DMS 273 (cell line): ENCODE measurements around the gene C4orf51.

ENCODE experiments used
- DNase-seq: peaks from one replicate; lab custom pipeline; 2025; ENCODE audit not compliant: unreplicated experiment; lab: John Stamatoyannopoulos, UW

The C4orf51 gene

DNA sequence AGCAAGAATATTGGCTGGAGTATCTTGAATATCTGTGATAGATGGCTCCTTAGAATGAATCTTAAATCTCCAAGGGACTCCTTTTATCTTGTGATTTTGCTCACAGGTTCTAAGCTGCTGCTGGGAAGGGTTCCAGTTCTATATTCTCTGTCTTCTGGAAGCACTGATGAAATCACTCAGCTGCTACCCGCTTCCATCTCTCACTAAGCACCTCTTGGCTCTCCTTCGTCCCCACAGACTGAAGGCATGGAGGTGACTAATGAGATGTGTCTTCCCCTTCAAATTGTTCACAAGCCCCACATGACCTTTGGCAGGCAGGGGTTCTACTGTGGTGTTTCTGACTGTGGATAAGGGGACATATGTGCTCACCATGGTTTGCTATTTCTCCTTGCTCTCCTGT lies 75.9 kb downstream of the C4orf51 start:
- DNase-seq: no peak

DNA sequence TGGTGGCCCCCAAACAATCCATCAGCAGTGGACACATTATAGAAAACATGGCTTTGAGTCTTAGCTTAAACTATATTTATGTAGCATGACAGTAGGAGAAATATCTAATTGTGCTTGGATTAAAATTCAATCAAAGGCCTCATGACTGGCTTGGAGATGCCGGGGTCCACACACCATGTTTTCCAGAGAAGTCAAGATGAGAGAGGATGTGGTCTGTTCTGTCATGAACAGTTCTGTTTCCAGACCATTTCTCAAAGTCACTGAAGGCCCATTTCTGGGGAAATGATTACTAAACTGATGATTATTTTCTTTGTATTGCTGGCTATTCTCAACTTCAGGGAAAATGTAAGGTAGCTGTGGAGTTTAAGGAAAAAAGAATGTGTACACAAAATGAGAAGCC lies 76.3 kb downstream of the C4orf51 start:
- DNase-seq: no peak

DNA sequence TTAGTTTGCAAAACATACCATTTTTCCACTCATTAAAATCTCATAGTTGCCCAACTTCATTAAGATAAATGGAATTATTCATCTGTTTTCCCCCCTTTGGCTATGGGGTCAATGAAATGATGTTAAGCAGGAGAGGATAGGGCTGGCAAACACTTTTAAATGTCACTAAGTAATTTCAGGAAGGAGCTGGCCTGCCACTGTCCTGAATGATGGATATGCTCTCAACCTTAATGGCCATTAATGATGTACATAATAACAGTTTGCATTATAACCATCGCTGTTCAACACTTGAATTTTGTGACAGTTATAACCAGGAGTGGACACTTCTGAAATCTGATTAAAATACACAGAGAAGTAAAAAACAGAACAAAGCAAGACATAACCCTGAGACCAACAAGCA lies 77.2 kb downstream of the C4orf51 start:
- no peak for DNase-seq

DNA sequence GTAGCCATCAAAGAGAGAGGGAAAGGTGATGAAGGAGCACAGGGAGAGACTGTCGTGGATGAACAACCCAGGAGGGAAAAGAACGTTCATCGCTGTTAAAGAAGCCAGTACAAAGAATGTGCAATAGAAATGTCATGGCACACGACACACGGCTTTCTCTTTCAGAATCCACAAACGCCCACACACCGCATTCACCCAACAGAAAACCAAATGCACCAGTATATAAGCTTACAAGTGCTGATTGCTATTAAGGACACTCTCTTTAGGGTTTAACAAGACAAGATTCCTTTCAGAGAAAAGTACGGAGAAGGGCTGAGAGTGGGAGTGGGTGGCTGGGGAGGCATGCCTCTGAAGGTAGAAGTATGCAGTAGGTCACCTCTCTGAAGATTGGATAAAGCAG lies 80.2 kb downstream of the C4orf51 start:
- DNase-seq: no peak

DNA sequence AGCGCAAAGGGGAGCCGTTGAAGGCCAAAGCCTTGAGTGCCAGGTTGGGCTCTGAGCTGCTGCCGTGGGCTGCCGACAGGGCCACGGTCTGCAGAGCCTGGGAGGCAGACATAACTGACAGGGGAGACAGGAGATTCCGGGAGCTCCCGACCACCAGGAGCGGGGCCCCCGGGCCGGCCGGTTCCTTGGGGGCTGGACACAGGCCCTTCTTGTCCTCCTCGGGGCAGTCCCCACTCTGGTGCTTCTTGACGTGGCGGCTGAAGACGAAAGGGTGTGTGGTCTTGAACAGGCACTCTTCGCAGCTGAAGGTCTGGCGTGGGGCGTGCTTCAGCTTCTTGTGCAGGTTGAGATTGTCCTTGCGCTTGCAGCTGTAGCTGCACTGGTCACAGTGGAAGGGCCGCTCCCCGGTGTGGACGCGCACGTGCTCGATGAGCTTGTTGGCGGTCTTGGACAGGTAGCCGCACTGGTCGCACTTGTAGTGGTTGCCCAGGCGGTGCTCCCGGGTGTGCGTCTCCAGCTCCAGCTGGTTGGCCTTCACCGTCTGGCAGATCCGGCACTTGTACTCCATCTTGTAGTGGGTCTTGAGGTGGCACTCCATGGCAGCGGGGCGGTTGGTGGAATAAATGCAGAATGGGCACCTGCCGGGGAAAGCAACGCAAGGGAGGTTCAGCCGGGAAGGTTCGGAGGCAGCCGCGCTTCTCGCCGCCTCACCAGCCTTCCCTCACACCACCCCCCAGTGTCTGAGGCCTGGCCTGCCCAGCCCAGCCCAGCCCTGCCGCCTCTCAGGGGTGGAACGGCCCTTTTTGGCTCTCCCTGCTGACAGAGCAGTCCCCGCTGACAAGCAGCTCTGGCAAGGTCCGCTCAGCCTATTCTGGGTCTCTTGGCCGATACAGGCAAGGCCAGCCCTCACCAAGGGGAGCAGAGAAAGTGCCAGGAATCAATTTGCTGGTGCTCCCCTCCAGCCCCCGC lies 81.3 kb downstream of the C4orf51 start:
- DNase-seq: no peak

DNA sequence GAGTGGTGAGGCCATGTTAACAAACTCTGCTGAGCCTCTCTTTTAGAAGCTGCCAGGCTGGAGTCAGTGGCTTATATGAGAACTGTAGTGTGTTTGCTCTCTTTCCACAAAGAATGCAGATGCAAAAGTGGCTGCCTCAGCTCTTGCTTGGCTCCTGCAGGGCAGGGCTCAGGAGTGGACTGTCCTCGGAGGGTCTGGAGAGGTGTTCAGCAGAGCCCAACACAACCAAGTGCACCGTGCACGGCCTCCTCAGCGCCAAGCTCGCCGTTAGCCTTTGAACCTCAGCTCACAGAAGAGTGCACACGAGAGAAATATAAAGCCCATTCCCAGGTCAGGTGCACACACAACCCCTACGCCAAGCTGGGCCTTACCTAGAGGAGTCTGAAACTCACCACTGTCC lies 82.8 kb downstream of the C4orf51 start:
- no peak for DNase-seq

DNA sequence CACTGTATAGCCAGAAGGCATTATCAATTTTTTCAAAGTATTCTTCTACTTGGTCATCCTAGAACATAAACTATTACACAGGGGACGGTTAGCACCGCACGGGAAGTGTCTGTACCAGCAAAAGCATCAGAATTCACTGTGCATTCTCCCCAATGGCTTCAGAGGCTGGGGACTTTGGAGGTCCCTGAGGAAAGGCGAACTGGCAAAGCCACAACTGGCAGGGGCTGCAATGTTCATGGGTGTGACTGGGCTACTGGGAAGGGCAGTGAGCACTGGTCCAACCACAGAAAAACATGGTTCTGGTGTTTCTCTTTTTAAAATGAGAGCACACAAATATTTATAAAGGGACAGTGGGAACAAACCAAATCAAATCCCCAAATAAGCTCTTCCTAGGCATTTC lies 83.5 kb downstream of the C4orf51 start:
- DNase-seq: no peak

DNA sequence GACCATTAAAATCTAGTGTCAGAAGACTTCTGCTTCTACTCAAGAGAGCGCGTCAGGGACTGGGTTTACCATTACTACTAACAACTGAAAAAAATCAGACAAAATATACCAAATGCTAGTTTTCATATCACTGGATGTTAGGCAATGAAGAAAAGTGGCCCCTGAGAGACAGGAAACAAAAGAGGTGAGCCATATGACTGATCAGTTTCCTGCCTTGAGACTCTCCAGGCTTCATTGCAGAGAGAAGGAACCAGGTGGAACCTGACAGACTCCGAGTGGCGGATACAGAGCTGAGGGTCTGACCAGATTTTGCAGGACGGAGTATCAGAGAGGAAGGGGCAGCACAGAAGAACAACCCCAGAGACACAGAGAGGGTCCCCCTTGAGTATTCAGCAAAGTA lies 86.3 kb downstream of the C4orf51 start:
- no peak for DNase-seq

DNA sequence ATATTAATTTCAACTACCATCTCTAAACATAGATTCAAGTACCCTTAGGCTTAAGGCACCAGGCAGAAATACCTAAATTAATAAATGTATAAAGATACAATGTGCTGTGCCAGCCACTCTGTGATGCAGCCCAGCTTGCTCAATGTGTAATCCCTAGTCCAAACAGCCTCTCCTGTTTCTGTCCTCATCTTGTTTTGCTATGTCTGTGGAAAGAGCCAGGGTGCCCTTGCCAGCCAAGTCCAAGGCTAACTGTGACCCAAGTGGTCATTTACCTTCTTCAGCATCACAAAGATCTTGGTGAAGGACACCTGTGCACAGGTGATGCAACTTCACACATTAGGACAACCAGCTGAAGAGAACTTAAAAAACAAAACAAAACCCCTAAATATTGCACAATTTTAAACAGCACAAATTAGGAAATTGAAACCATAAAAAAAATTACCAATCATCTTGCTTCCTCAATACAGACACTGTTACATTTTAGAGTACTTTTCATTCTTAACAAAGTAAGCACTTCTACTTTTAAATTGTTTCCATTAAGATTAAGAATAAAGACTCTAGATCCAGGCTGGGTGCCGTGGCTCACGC lies 89.6 kb downstream of the C4orf51 start:
- no peak for DNase-seq

DNA sequence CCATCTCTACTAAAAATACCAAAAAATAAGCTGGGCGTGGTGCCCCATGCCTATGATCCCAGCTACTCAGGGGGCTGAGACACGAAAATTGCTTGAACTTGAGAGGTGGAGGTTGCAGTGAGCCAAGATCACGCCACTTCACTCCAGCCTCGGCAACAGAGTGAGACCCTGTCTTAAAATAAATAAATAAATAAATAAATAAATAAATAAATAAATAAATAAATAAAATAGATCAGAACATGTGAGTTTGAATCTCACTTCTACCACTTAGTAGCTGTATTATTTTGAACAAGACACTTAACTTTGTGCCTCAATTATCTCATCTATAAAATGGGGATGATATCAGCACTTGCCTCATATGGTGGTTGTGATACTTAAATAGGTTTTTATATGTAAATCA lies 90.2 kb downstream of the C4orf51 start:
- no peak for DNase-seq

DNA sequence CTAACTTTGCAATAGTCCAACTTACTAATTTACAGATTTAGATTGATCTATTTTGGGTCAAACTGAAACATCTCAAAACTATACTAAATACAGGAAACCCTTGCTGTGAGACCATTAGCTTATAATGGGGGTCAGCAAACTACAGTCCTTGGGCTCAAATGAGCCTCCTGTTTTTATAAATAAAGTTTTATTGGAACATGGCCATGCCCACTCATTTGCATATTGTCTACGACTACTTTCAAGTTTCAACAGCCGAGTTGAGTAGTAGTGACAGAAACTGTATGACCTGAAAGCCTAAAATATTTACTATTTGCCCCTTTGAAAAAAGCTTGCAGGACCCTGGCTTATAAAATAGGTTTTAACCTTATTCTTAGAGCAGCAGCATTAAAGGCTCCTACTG lies 92.4 kb downstream of the C4orf51 start:
- DNase-seq: no peak

DNA sequence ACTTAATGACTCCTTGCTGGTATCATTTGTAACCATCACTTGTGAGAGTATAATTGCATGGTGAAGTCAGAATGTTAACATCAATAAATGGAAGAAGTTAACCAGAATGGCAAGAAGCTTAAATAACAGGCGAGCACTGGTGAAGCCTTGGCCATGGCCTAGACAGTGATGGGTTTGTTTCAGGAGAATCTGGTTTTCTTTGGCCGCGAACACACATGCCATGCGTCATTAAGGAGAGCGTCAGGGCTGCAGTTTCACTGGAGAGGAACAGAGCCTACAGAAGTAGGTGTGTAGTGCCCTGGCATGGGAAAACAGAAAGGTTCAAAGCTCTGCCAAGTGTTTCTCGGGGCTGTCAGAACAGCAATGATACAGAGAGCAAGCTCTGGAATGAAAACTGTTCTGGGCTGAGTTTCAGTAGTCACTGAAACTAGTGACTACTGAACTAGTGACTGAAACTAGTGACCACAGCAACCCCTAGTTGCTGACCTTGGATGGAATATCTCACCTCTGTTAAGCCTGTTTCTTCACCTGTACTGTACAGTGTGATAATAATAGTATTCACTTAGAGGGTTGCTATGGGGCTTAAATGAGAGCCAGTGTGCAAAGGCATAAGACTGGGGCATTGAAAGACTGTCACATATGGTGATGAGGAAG lies 93.8 kb downstream of the C4orf51 start:
- no peak for DNase-seq

DNA sequence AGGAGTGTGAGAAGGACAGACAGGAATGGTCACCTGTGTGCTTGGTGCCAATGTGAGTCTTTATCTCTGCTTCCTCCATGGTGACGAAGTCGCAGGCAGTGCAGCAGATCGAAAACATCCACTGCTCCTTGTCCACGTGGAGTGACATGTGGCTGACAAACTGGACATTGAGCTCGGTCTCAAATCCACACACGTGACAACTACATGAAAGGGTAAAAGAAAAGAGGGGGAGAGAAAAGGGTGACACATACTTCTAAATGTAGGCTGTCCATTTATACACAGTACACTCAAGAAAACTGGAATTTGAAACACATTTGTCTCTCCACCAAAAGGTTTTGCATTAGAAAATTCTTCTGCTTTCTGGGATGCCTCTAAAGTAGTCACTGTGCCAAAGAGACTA lies 94.5 kb downstream of the C4orf51 start:
- DNase-seq: no peak

DNA sequence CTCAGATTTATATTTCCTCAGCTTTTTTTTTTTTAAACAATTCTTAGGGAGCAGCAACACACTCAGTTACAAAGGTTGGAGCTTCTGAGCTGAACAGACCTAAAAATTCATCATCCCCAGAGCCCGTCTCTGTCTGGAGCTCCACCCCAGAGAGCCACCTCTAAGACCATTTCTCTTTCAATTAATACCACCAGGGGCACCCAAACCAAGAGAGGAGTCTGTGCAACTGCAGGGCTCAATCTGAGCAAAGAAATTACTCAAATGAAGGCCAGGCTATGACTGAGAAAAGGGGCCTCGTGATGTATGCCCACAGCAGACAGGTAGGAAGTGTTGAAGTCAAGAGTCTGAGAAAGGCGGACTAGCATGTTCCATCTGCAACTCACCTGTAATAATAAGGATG lies 95.5 kb downstream of the C4orf51 start:
- peak; percentile 11 for DNase-seq

DNA sequence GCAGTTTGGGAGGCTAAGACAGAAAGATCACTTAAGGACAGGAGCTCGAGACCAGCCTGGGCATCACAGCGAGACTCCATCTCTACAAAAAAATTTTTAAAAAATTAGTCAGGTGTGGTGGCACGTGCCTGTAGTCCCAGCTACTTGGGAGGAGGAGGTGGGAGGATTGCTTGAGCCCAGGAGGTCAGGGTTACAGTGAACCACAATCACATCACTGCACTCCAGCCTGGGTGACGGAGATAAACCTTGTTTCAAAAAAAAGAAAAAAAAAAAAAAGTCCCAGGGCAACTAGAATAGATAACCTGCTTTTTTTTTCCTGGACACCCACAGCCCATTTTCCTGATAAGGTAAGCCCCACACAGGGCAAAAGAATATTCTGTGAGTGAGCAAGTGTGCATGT lies 96.3 kb downstream of the C4orf51 start:
- DNase-seq: no peak

DNA sequence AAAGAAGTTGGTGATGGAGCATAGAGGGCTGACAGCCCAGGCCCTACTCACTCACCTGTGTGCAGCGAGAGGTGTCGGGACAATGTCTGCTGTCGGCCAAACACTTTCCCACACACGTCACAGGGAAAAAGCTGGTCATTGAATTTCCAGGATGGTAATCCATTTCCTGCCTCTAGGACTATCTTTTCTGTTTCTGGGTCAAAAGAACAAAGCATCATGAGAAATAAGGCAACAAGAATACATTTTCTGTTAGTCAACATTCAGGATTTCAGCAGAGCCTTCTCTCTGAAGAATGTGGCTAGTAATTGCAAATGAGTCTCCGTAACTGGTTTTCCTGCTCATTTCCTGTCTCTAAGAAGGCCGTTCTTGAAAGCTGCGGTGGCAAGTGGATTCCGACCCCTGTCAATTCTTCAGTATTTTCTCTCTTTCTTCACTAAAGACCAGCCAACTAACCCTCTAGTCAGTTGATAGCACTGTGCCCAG lies 99.4 kb downstream of the C4orf51 start:
- DNase-seq: no peak

DNA sequence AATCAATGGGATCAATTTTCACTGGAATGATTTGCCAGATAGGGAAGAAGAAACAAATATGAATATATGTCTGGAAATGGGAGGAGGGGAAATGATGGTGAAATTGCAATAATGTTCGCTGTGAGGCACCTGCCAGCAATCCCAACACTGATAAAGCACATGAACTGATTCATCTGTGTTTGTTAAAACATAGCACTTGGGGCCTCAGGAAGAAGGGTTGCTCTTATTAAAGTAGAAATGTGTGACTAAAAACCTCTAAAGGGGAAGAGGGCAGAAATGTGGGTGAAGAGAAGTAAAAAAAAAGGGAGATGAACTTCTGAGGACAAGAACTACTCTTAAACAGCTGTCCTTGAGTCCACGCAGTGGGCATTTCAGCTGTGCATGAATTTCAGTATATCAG lies 101.4 kb downstream of the C4orf51 start:
- no peak for DNase-seq
